HG03342 (cell line): Measurements from ENCODE around the gene ARHGAP40.
"Not testable (repeated sequence)": the region's sequence is repeated elsewhere in the genome, so short reads cannot be mapped to it uniquely, and the experiment has no call there.

ENCODE experiments used
- ATAC-seq: cut with Tn5 transposase; IDR thresholded peaks from one replicate; pipeline ENCODE4 v1.9.1; 2021; ENCODE audit warnings: mild to moderate bottlenecking, moderate library complexity; ENCODE audit not compliant: unreplicated experiment

Gene ARHGAP40

GRCh38 chr20:38586181-38586525 lies 15.5 kb upstream of the ARHGAP40 start:
- ATAC-seq, result no peak

- no peak for ATAC-seq
Observed at GRCh38 chr20:38588303-38588702, 13.3 kb upstream of the ARHGAP40 start.

- no peak for ATAC-seq
Observed at GRCh38 chr20:38589351-38589750, 12.3 kb upstream of the ARHGAP40 start.

GRCh38 chr20:38589967-38590675 lies 11.5 kb upstream of the ARHGAP40 start:
- no peak for ATAC-seq

GRCh38 chr20:38590676-38591473 lies 10.7 kb upstream of the ARHGAP40 start:
- ATAC-seq, result no peak

GRCh38 chr20:38591474-38592410 lies 9.9 kb upstream of the ARHGAP40 start:
- ATAC-seq, result no peak

GRCh38 chr20:38592411-38592790 lies 9.2 kb upstream of the ARHGAP40 start:
- ATAC-seq, result not testable (repeated sequence)

- ATAC-seq, result not testable (repeated sequence)
Observed at GRCh38 chr20:38594281-38594680, 7.3 kb upstream of the ARHGAP40 start.

- not testable (repeated sequence) for ATAC-seq
Observed at GRCh38 chr20:38595886-38596285, 5.7 kb upstream of the ARHGAP40 start.

- no peak for ATAC-seq
Observed at GRCh38 chr20:38599410-38599882, 2.2 kb upstream of the ARHGAP40 start.

GRCh38 chr20:38600057-38600456 lies 1.6 kb upstream of the ARHGAP40 start:
- no peak for ATAC-seq

- no peak for ATAC-seq
Observed at GRCh38 chr20:38602185-38602581, 574 bp downstream of the ARHGAP40 start.

GRCh38 chr20:38603286-38603685 lies 1.7 kb downstream of the ARHGAP40 start:
- ATAC-seq, result no peak

GRCh38 chr20:38604873-38605303 lies 3.3 kb downstream of the ARHGAP40 start:
- no peak for ATAC-seq

GRCh38 chr20:38607351-38607750 lies 5.7 kb downstream of the ARHGAP40 start:
- no peak for ATAC-seq

- no peak for ATAC-seq
Observed at GRCh38 chr20:38608188-38608587, 6.6 kb downstream of the ARHGAP40 start.

GRCh38 chr20:38609815-38610214 lies 8.2 kb downstream of the ARHGAP40 start:
- no peak for ATAC-seq

GRCh38 chr20:38610521-38610920 lies 8.9 kb downstream of the ARHGAP40 start:
- ATAC-seq, result no peak

GRCh38 chr20:38612751-38613515 lies 11.3 kb downstream of the ARHGAP40 start:
- ATAC-seq, result no peak

- ATAC-seq, result no peak
Observed at GRCh38 chr20:38615283-38615682, 13.7 kb downstream of the ARHGAP40 start.
